Upper lobe of left lung (tissue), 6 donors: ENCODE measurements around the gene TMEM170A. TPM values are rescaled to one million over a fixed set of nuclear protein-coding genes. Genes with fewer than 3 reads are reported as not detected.
A peak's percentile ranks its signal among the peaks of the same experiment; 100 is the strongest.
"Not testable (repeated sequence)": the region's sequence is repeated elsewhere in the genome, so short reads cannot be mapped to it uniquely, and the experiment has no call there.

Source experiments
- ATAC-seq, 2 donors: fragments of 200-7000 bp; cut with Tn5 transposase; one replicate each; pipeline ENCODE4 v1.9.1; 2022; ENCODE audit warnings: mild to moderate bottlenecking in 2 of 2, moderate library complexity in 2 of 2; ENCODE audit not compliant: low FRiP score in 2 of 2
- DNase-seq, 2 donors: peaks; one replicate each; pipeline ENCODE4 v3.0.0-alpha.2; 2019 to 2020
- H3K27ac ChIP-seq, 4 donors: fragments of 200-600 bp; sonication (generic); one replicate each; pipeline ENCODE4 v1.5.1; 2016 to 2019
- H3K27me3 ChIP-seq, 4 donors: fragments of 200-600 bp; sonication (generic); one replicate each; pipeline ENCODE4 v1.5.1; 2017 to 2019
- H3K36me3 ChIP-seq, 4 donors: fragments of 200-600 bp; sonication (generic); one replicate each; pipeline ENCODE4 v1.5.1; 2016 to 2019
- H3K4me1 ChIP-seq, 4 donors: fragments of 200-600 bp; sonication (generic); one replicate each; pipeline ENCODE4 v1.5.1; 2018 to 2019
- H3K4me3 ChIP-seq, 4 donors: fragments of 200-600 bp; sonication (generic); one replicate each; pipeline ENCODE4 v1.5.1; 2017 to 2019; ENCODE audit warnings: mild to moderate bottlenecking in 2 of 4, moderate library complexity in 1 of 4
- H3K9me3 ChIP-seq, 4 donors: fragments of 200-600 bp; sonication (generic); one replicate each; pipeline ENCODE4 v1.5.1; 2018 to 2019
- EP300 ChIP-seq, 4 donors: sonication (generic); formaldehyde crosslinking; IDR thresholded peaks; one replicate each; pipeline ENCODE4 v1.5.1; 2017; ENCODE audit warnings: antibody characterized with exemption in 4 of 4, control low read depth in 2 of 4
- POLR2A ChIP-seq, 4 donors: fragments of 450-650 bp; IDR thresholded peaks; one replicate each; pipeline ENCODE4 v1.5.1; 2016 to 2017; ENCODE audit warnings: antibody characterized with exemption in 4 of 4, mild to moderate bottlenecking in 2 of 4
- POLR2AphosphoS5 ChIP-seq, 2 donors: sonication (generic); formaldehyde crosslinking; IDR thresholded peaks; one replicate each; pipeline ENCODE4 v1.5.1; 2017; ENCODE audit warnings: antibody characterized with exemption in 2 of 2
- WGBS, 2 donors: methylation state at CpG; one replicate each; pipeline ENCODE4 v1.1.5; 2017 to 2018; 5-methylcytosine and 5-hydroxymethylcytosine counted together
- total RNA-seq, 6 donors: library from RNA; depleted of rRNA in 4 of 6; stranded (reverse); fragments of >200 nt in 4 of 6; gene quantifications; one replicate each; pipeline versions ENCODE4 v1.1.0 to v1.2.1, GENCODE V29; 2016 to 2021
- TF ChIP-seq, protein P1 (sequence below), 6 experiments: fragments of 450-650 bp in 4 of 6; fragments of 200-600 bp in 2 of 6; sonication (generic) in 2 of 6; IDR thresholded peaks; one replicate each; pipeline ENCODE4 v1.5.1; 2016 to 2019; ENCODE audit warnings: antibody characterized with exemption in 6 of 6
- donor health status: DM: no; HTN: no; CAD: no; lungs with moderate emphysema.
- donor health status: DM: no; HTN: yes; CAD: no; lungs with severe emphysema.

TMEM170A gene, protein sequence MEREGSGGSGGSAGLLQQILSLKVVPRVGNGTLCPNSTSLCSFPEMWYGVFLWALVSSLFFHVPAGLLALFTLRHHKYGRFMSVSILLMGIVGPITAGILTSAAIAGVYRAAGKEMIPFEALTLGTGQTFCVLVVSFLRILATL
- 10 to 100 TPM; 11.5 to 31.6 (median 25.5) TPM for total RNA-seq

DNA sequence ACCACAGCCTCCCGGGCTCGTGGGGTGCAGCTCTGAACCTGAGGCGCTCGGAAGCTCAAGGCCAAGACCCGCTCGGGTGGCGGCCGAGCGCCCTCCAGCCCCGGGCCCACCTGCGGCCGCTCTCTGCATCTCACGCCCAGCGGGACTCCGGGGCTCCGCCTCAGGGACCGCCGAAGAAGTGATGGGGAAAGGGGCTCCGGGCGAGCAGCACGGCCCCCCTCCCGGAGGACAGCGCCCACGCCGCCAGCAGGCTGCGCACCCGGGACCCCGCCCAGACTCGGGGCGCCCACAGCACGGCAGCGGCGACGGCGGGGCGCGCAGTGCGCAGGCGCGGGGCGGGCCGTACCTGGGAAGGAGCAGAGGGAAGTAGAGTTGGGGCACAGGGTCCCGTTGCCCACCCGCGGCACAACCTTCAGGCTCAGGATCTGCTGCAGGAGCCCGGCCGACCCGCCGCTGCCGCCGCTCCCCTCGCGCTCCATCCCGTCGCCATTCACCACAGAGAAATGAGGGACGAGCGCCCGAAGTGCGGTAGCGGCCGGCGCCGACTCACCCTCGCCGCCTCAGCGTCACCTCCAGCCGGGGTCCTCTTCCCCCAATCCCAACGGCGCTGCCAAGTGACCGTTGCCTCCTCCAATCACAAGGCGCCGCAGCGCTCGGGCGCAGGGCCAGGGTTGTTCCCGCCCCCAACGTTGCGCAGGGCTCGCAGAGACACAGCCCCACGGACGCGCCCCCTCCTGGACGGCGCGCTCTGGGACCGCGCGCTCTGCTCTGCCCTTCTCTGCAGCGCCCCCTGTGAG is at the start of gene TMEM170A:
Gene TMEM170A (minus strand): TSS at position 568 of the 797 bp plus-strand sequence. CDS start 89 bp downstream, at position 479.
- Histone ChIP-seq H3K4me3 (peak within 1 kb of the TSS; percentile 73 to 100 (median 96)), H3K27ac (peak within 1 kb of the TSS; percentile 86 to 98 (median 96)), H3K27me3 (no peaks in the 10 kb centered on the region), H3K4me1 (peaks cover 0 to 32% (median 10%) of the 10 kb centered on the region in 4 donors), H3K9me3 (no peaks in the 10 kb centered on the region), H3K36me3 (no peaks in the 10 kb centered on the region)
- WGBS, 2 donors, result 0% methylated on average over 23 to 41 of the region's 89 CpGs
- peak; percentile 98 to 100 for DNase-seq
- TF ChIP-seq POLR2AphosphoS5 (IDR thresholded peaks at IDR 0.05) (peak; percentile 96), EP300 (IDR thresholded peaks at IDR 0.05) (no peak), POLR2A (IDR thresholded peaks at IDR 0.05) (peak in 3 of 4 donors; percentile 86 to 98 (median 95))
- TF ChIP-seq, protein P1, sequence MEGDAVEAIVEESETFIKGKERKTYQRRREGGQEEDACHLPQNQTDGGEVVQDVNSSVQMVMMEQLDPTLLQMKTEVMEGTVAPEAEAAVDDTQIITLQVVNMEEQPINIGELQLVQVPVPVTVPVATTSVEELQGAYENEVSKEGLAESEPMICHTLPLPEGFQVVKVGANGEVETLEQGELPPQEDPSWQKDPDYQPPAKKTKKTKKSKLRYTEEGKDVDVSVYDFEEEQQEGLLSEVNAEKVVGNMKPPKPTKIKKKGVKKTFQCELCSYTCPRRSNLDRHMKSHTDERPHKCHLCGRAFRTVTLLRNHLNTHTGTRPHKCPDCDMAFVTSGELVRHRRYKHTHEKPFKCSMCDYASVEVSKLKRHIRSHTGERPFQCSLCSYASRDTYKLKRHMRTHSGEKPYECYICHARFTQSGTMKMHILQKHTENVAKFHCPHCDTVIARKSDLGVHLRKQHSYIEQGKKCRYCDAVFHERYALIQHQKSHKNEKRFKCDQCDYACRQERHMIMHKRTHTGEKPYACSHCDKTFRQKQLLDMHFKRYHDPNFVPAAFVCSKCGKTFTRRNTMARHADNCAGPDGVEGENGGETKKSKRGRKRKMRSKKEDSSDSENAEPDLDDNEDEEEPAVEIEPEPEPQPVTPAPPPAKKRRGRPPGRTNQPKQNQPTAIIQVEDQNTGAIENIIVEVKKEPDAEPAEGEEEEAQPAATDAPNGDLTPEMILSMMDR (IDR thresholded peaks at IDR 0.05), result peak in 5 of 6 experiments; percentile 100
- peak; percentile 98 to 100 for ATAC-seq

DNA sequence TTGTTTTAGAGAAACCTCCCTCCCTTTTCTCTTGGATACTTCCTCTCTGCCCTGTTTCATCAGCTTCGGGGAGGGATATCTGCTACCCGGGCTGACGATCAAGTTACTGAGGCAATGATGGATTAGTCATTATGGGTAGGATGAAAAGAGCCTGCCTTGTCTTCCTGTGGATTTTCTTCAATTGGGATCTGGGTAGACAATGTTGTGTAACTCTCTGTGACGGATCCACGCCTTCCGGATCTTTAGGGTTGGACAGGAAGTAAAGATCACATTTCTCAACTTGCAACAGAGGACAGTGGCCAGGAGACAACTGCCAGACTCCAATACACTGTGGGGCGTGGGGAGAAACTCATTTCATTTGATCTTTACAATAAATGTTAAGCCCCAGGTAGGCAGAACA is 42.1 kb upstream of the TMEM170A start:
- H3K4me1 ChIP-seq, result peaks cover 0 to 9% (median 3%) of the 10 kb centered on the region in 4 donors
- H3K9me3 ChIP-seq, result no peaks in the 10 kb centered on the region
- H3K27me3 ChIP-seq, result no peaks in the 10 kb centered on the region
- WGBS, 2 donors, result 18 to 21% methylated on average over 7 of the region's 7 CpGs
- peak; percentile 46 to 52 for TF ChIP-seq POLR2AphosphoS5 (IDR thresholded peaks at IDR 0.05)
- TF ChIP-seq, protein P1 (IDR thresholded peaks at IDR 0.05), result no peak
- H3K4me3 ChIP-seq, result no peak overlapping the region
- no peaks in the 10 kb centered on the region for H3K36me3 ChIP-seq
- peak overlapping the region in 2 of 4 donors; percentile 3 to 13 for H3K27ac ChIP-seq
- DNase-seq (peak in 1 of 2 donors; percentile 51), ATAC-seq (peak; percentile 67 to 92)

DNA sequence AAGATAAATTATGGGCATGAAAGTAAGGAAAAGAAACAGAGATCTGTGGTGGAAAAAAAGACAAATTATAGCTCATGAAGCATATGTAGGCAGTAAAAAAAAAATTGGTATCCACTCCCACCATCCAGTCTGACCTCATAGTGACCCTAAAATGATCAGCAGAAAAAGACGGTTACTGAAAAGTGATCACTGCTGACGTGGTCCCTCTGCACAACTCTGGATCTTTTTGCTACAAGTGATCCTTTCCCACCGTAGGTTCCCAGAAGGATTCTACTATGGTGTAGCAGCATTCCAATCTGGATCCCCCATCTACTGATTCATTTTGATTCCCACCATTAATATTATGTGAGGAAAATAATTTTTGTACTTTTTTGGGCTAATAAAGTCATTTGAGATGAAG is 41.6 kb upstream of the TMEM170A start:
- WGBS, 2 donors, result 81% methylated on average over 3 of the region's 3 CpGs
- peaks cover 0 to 9% (median 3%) of the 10 kb centered on the region in 4 donors for H3K4me1 ChIP-seq
- H3K36me3 ChIP-seq, result no peaks in the 10 kb centered on the region
- no peaks in the 10 kb centered on the region for H3K9me3 ChIP-seq
- ATAC-seq, result no peak
- DNase-seq, result no peak
- peak overlapping the region in 1 of 4 donors; percentile 3 for H3K27ac ChIP-seq
- H3K27me3 ChIP-seq, result no peaks in the 10 kb centered on the region
- TF ChIP-seq, protein P1 (IDR thresholded peaks at IDR 0.05), result no peak
- no peak for TF ChIP-seq POLR2AphosphoS5 (IDR thresholded peaks at IDR 0.05)
- no peak for TF ChIP-seq EP300 (IDR thresholded peaks at IDR 0.05)
- no peak for TF ChIP-seq POLR2A (IDR thresholded peaks at IDR 0.05)
- H3K4me3 ChIP-seq, result no peak overlapping the region

DNA sequence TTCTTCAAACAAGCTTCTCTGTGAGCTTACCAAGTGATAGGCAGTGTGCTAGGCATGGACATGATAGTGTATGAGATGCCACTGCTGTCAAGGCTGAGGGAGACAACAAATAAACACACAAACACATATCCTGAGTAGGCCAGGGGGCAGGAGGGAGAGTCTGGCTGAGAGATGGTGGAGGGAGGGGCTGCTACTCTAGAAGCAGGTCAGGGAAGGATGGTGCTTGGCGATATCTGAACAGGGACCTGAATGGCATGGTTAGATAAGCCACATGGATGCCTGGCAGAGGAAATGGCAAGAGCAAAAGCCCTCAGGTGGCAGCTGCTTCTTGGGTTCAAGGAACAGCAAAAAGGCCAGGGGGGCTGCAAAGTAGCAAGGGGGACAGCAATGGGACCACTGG is 39.3 kb upstream of the TMEM170A start:
- DNase-seq (no peak), ATAC-seq (no peak)
- 75 to 100% methylated on average over 1 of the region's 1 CpG for WGBS, 2 donors
- no peak overlapping the region for H3K27ac ChIP-seq
- H3K36me3 ChIP-seq, result no peaks in the 10 kb centered on the region
- no peak for TF ChIP-seq POLR2AphosphoS5 (IDR thresholded peaks at IDR 0.05)
- no peaks in the 10 kb centered on the region for H3K27me3 ChIP-seq
- peaks cover 0 to 9% (median 3%) of the 10 kb centered on the region in 4 donors for H3K4me1 ChIP-seq
- H3K4me3 ChIP-seq, result no peak overlapping the region
- H3K9me3 ChIP-seq, result no peaks in the 10 kb centered on the region

DNA sequence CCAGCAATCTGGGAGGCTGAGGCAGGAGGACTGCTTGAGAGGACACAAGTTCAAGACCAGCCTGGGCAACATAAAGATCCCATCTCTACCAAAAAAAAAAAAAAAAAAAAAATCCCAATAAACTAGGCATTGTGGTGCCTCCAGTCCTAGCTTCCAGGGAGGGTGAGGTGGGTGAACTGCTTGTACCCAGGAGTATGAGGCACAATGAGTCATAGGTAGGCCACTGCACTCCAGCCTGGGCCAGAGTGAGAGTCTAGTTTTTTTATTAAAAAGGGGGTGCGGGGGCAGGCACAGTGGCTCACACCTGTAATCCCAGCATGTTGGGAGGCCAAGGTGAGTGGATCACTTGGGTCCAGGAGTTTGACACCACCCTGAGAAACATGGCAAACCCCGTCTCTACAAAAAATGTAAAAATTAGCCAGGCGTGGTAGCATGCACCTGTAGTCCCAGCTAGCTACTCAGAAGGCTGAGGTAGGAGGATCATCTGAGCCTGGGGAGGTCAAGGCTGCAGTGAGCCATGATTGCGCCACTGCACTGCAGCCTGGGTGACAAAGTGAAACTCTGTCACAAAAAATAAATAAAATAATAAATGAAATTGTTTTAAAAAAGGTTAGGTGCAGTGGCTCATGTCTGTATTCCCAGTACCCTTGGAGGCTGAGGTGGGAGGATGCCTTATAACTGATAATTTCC is 38.6 kb upstream of the TMEM170A start:
- ATAC-seq, result no peak

DNA sequence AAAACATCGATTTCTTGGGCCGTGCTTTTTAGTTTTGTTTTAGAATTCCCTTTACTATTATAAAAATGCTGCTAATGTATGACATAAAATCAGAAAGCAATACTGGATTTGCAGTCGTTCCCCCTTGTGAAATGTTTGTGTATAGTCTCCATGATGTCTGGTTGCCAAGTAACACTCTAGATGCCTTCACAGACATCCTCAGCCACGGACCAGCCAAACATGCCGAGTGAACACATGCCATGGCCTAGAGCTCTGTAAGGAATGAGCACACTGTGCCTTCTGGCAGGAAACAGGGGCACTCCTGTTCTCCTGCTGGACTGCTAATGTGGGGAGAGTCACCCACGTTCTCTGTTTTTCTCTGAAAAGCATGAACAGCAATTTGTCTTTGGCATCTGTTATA is 37.3 kb upstream of the TMEM170A start:
- not testable (repeated sequence) for H3K4me3 ChIP-seq, DNase-seq, H3K27me3 ChIP-seq, ATAC-seq, H3K27ac ChIP-seq, H3K4me1 ChIP-seq, H3K36me3 ChIP-seq, H3K9me3 ChIP-seq
- 58 to 67% methylated on average over 6 of the region's 6 CpGs for WGBS, 2 donors

More for the DNA sequence above, 38.6 kb upstream of the TMEM170A start:
- no peak for DNase-seq
- no peak overlapping the region for H3K4me3 ChIP-seq
- H3K27me3 ChIP-seq, result no peaks in the 10 kb centered on the region
- TF ChIP-seq POLR2A (IDR thresholded peaks at IDR 0.05) (no peak), POLR2AphosphoS5 (IDR thresholded peaks at IDR 0.05) (no peak)
- WGBS, 2 donors, result 92 to 96% methylated on average over 4 of the region's 4 CpGs
- H3K36me3 ChIP-seq, result no peaks in the 10 kb centered on the region
- H3K4me1 ChIP-seq, result peaks cover 0 to 9% (median 3%) of the 10 kb centered on the region in 4 donors
- no peaks in the 10 kb centered on the region for H3K9me3 ChIP-seq
- H3K27ac ChIP-seq, result no peak overlapping the region
